Glutamatergic neuron (in vitro differentiated cells): ENCODE measurements around the gene LTB4R. TPM values are rescaled to one million over a fixed set of nuclear protein-coding genes. Genes with fewer than 3 reads are reported as not detected.
A peak's percentile ranks its signal among the peaks of the same experiment; 100 is the strongest.

ENCODE experiments used
- DNase-seq: peaks from one replicate; pipeline ENCODE4 v3.0.0; 2022
- H3K27ac Mint-ChIP-seq: one replicate; pipeline ENCODE4 v1.8.0; 2020; ENCODE audit warnings: mild to moderate bottlenecking, mixed read lengths, inconsistent platforms; ENCODE audit not compliant: unreplicated experiment
- H3K27me3 Mint-ChIP-seq: one replicate; pipeline ENCODE4 v1.8.0; 2020; ENCODE audit warnings: mild to moderate bottlenecking, moderate library complexity, mixed read lengths, inconsistent platforms; ENCODE audit not compliant: unreplicated experiment
- H3K36me3 Mint-ChIP-seq: one replicate; pipeline ENCODE4 v1.8.0; 2020; ENCODE audit warnings: mild to moderate bottlenecking, mixed read lengths, inconsistent platforms; ENCODE audit not compliant: unreplicated experiment
- H3K4me1 Mint-ChIP-seq: one replicate; pipeline ENCODE4 v1.8.0; 2020; ENCODE audit warnings: mild to moderate bottlenecking, low read depth, mixed read lengths, inconsistent platforms; ENCODE audit not compliant: unreplicated experiment
- H3K4me3 Mint-ChIP-seq: one replicate; pipeline ENCODE4 v1.8.0; 2020; ENCODE audit warnings: mild to moderate bottlenecking, mixed read lengths, inconsistent platforms; ENCODE audit not compliant: unreplicated experiment
- H3K9me3 Mint-ChIP-seq: one replicate; pipeline ENCODE4 v1.8.0; 2020; ENCODE audit warnings: mild to moderate bottlenecking, moderate library complexity, mixed read lengths, inconsistent platforms; ENCODE audit not compliant: unreplicated experiment
- CTCF ChIP-seq: fragments of 200-600 bp; sonication (generic); IDR thresholded peaks from one replicate; pipeline ENCODE4 v1.5.0; 2021; ENCODE audit not compliant: partially characterized antibody, unreplicated experiment
- total RNA-seq: library from RNA; stranded (reverse); fragmentation: NEBNext Ultra II Directional; extraction: Animal tissue kit (Norgen Biotek cat#: 25700); gene quantifications from one replicate; pipeline ENCODE4 v1.2.1, GENCODE V29; 2021; ENCODE audit not compliant: unreplicated experiment

The LTB4R gene
- total RNA-seq, 1 donor from 2014 or later = 7.1 TPM

DNA sequence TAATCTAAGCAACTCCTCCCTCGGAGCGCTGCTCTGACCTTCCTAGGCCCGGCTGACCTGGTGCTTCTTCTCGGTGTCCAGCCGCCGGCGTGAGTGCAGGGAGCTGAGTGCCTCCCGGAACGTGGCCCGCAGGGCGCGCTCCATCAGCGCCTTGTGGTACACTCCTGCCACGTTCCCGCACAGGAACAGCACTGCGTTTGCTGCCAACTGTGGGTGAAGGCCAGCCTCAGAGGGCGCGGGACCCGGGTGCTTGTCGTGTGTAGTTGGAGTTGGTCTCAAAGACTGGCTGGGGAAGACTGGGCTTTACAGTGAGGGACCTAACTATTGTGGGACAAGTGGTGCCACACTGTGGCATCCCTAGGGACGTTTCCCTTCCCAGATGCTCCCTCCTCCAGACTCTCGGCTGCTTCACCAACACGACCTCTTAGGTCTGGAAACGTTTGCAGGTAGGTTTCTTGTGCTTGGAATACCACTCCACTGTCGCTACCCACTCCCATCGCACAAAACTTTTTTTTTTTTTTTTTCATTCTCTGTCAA, 20.5 kb downstream of the LTB4R start:
- peaks cover 10% of the 10 kb centered on the region for H3K9me3 Mint-ChIP-seq
- peak overlapping the region; percentile 84 for H3K4me3 Mint-ChIP-seq

DNA sequence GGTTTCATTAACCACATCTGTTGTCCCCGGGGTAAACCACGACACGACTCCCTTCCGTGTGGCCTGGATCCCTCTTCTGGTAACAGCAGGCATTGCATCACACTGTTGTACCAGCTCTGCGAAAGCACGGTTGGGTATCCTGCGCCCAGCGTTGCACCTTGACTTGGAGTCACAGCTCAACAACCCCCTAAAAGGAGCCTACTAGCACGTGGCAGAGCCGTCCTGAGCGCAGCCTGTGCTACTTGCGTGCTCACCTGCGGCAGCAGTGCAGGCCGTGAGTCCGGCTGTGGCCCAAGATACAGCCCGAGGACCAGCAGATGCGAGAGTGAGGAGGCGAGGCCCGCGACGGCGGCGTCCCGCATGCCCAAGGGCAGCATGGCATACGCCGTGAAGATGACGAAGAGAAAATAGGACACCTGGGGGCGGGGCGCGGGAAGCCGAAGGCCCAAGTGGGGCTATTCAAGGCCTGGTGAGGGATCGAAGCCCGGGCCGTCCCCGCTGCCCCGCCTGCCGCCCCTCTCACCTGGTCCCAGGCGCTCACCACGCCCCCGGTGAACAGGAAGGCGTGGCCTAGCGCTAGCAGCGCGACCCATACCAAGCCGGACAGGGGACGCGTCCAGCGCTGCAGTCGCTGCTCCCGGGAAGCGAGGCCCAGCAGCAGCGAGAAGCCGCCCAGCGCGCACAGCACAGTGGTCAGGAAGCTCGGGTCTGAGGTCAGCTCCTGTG, 21.1 kb downstream of the LTB4R start:
- TF ChIP-seq CTCF = peak; percentile 82
- H3K36me3 Mint-ChIP-seq = peaks cover 4% of the 10 kb centered on the region
- peaks cover 10% of the 10 kb centered on the region for H3K4me1 Mint-ChIP-seq
- peak overlapping the region; percentile 69 for H3K27ac Mint-ChIP-seq
- H3K4me3 Mint-ChIP-seq = peak overlapping the region; percentile 84
- peaks cover 34% of the 10 kb centered on the region for H3K27me3 Mint-ChIP-seq
- peaks cover 10% of the 10 kb centered on the region for H3K9me3 Mint-ChIP-seq
- peak; percentile 73 for DNase-seq

More for the DNA sequence above, 20.5 kb downstream of the LTB4R start:
- no peak for DNase-seq
- Mint-ChIP-seq H3K27me3 (peaks cover 30% of the 10 kb centered on the region), H3K4me1 (peaks cover 10% of the 10 kb centered on the region), H3K27ac (peak overlapping the region; percentile 69), H3K36me3 (peaks cover 4% of the 10 kb centered on the region)
- no peak for TF ChIP-seq CTCF

DNA sequence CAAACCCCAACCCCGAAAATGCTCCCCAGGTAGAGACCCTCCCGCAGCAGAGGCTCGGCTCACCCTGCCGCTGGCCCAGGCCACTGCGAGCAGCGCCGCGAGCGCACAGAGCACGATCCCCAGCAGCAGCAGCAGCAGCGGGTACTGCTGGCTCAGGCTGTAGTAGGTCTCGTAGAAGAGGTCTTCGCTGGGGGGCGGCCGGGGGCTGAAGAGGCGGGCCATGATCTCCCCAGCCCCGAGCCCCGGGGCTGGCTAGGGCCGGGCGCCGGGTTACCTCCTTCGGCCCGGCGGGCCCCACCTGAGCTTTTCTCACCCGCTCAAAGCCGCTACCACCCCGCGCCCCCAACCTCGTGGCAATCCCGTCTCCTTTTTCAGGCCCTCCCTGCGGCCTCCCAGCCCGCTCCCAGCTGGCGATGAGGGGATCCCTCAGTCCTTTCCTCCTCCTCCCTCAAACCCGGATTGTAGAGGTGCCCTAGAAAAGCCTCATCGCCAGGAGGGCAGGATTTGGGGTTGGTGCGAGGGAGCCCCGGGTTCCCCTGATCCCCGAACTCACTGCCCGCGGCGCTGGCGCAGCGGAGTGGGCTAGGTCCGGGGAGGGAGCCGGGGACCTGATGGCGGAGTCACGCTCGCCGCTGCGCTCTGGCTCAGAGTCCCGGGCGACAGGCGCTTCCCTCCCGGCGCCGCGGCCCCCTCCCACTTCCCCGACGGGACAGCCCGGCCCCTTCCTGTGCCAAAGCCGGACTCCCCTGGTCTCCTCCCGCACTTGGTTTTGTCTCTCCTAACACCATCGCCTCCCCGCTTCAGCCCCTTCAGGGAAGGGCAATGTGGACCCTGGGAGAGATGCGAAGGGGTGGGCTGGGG, 23.4 kb downstream of the LTB4R start, which contains the start of gene ADCY4:
Gene ADCY4 (minus strand): TSS at position 641 of the 861 bp plus-strand sequence. CDS start 419 bp downstream, at position 222.
- peak; percentile 49 for DNase-seq
- H3K9me3 Mint-ChIP-seq = peaks cover 10% of the 10 kb centered on the region

DNA sequence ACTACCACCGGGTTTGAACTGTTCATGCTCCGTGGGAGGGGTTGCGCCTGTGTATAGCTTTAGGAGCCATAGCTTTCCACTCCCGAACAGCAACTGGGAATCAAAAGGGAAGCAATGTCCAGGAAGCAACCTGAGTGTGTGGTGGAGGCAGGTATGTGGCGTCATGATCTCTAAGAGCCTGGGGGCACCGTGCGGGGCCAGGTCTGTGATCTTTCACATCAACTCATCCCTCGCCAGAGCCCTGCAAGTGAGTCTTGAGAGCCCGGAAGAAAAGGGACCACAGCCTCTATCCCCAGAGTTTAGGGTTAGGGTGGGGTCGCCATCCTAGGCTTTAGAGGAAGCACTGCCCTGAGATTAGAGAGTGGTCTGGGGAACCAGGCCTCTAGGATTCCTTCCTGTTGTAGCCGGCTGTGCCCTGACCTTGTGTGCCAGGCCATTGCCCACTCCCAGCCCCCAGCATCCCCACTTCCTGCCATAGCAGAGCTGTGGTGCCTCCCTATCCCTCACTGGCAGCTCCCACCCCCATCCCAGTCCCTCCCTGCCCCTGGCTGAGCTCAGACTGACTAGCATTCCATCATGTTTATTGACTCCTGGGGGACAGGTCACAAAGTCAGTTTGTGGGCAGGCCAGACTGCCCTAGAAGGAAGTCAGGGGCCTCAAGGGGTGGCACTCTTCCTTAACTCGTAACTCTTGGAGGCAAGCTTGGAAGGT, 24.3 kb downstream of the LTB4R start:
- no peak for DNase-seq
- no peak for TF ChIP-seq CTCF
- H3K36me3 Mint-ChIP-seq = peaks cover 4% of the 10 kb centered on the region
- H3K4me3 Mint-ChIP-seq = peak overlapping the region; percentile 74
- H3K27ac Mint-ChIP-seq = no peak overlapping the region
- peaks cover 10% of the 10 kb centered on the region for H3K4me1 Mint-ChIP-seq
- peaks cover 8% of the 10 kb centered on the region for H3K9me3 Mint-ChIP-seq
- H3K27me3 Mint-ChIP-seq = peaks cover 35% of the 10 kb centered on the region

More for the DNA sequence above, 23.4 kb downstream of the LTB4R start, which contains the start of gene ADCY4:
- peaks cover 38% of the 10 kb centered on the region for H3K27me3 Mint-ChIP-seq
- peak within 1 kb of the TSS; percentile 82 for H3K4me3 Mint-ChIP-seq
- H3K4me1 Mint-ChIP-seq = peaks cover 10% of the 10 kb centered on the region
- H3K27ac Mint-ChIP-seq = no peak within 1 kb of the TSS
- peaks cover 4% of the 10 kb centered on the region for H3K36me3 Mint-ChIP-seq
- no peak for TF ChIP-seq CTCF
